Suprapubic skin (tissue), 4 donors: Measurements from ENCODE around the gene CES1. TPM values are rescaled to one million over a fixed set of nuclear protein-coding genes. Genes with fewer than 3 reads are reported as not detected.
"Not testable (repeated sequence)": the region's sequence is repeated elsewhere in the genome, so short reads cannot be mapped to it uniquely, and the experiment has no call there.

Source experiments
- DNase-seq, 2 donors: peaks; one replicate each; pipeline ENCODE4 v3.0.0-alpha.2; 2019; ENCODE audit warnings: low spot score in 2 of 2
- H3K27ac ChIP-seq: fragments of 200-600 bp; sonication (generic); one replicate; pipeline ENCODE4 v1.5.1; 2019
- H3K27me3 ChIP-seq: fragments of 200-600 bp; sonication (generic); one replicate; pipeline ENCODE4 v1.5.1; 2019
- H3K36me3 ChIP-seq: fragments of 200-600 bp; sonication (generic); one replicate; pipeline ENCODE4 v1.5.1; 2019
- H3K4me1 ChIP-seq: fragments of 200-600 bp; sonication (generic); one replicate; pipeline ENCODE4 v1.5.1; 2019
- H3K4me3 ChIP-seq: fragments of 200-600 bp; sonication (generic); one replicate; pipeline ENCODE4 v1.5.1; 2019; ENCODE audit warnings: mild to moderate bottlenecking
- H3K9me3 ChIP-seq: fragments of 200-600 bp; sonication (generic); one replicate; pipeline ENCODE4 v1.5.1; 2019
- EP300 ChIP-seq: sonication (generic); formaldehyde crosslinking; IDR thresholded peaks from one replicate; pipeline ENCODE4 v1.6.1; 2017; ENCODE audit warnings: antibody characterized with exemption
- POLR2A ChIP-seq, 2 donors: fragments of 450-650 bp; IDR thresholded peaks; one replicate each; pipeline ENCODE4 v1.6.1; 2017; ENCODE audit warnings: antibody characterized with exemption in 2 of 2, mild to moderate bottlenecking in 2 of 2, moderate library complexity in 2 of 2
- POLR2AphosphoS5 ChIP-seq, 3 donors: sonication (generic); formaldehyde crosslinking; IDR thresholded peaks; one replicate each; pipeline ENCODE4 v1.6.1; 2017; ENCODE audit warnings: antibody characterized with exemption in 3 of 3
- whole genome bisulfite sequencing: methylation state at CpG from one replicate; pipeline ENCODE4 v1.1.5; 2018; 5-methylcytosine and 5-hydroxymethylcytosine counted together
- total RNA-seq, 4 donors: library from RNA; depleted of rRNA; stranded (reverse); fragments of >200 nt; gene quantifications; one replicate each; pipeline ENCODE4 v1.1.0, GENCODE V29; 2016
- TF ChIP-seq, protein P1 (sequence below), 2 donors: fragments of 200-600 bp in 1 of 2; fragments of 450-650 bp in 1 of 2; sonication (generic) in 1 of 2; IDR thresholded peaks; one replicate each; pipeline ENCODE4 v1.5.1; 2016 to 2019; ENCODE audit warnings: antibody characterized with exemption in 2 of 2, mild to moderate bottlenecking in 1 of 2, moderate library complexity in 1 of 2

Gene CES1
- total RNA-seq, 4 donors from 2014 or later = 3.0 to 6.0 (median 3.5) TPM

DNA sequence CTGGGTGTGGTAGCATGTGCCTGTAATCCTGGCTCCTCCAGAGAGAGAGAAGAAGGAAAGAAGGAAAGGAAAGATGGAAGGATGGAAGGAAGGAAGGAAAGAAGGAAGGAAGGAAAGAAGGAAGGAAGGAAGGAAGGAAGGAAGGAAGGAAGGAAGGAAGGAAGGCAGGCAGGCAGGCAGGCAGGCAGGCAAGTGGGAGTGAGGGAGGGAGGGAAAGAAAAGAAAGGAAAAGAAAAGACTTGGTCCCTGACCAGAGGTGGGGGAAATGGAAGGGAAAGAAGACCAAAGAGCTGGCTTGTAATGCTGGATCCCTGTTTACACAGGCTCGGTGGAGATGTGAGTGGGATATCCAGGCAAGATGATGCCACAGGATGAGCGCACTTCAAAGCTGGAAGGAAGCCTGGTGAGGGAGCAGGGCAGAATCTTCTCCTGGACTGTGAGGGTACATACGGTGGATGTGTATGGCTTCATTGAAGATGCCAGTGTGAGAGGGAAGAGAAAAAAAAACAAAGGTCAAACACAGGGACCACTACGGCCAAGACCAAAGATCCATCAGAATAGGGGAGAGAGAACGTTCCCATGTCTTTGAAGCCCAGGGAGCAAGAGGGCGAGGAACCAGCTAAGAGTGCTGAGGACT is 2.1 kb downstream of the CES1 start:
- Histone ChIP-seq H3K27ac (no peak overlapping the region), H3K27me3 (no peaks in the 10 kb centered on the region), H3K4me1 (peaks cover 10% of the 10 kb centered on the region), H3K36me3 (no peaks in the 10 kb centered on the region), H3K4me3 (no peak overlapping the region), H3K9me3 (no peaks in the 10 kb centered on the region)
- DNase-seq = peak in 1 of 2 donors; percentile 6
- 87% methylated on average over 6 of the region's 6 CpGs for WGBS
- TF ChIP-seq POLR2A (IDR thresholded peaks at IDR 0.05) (no peak), POLR2AphosphoS5 (IDR thresholded peaks at IDR 0.05) (no peak), EP300 (no peak)
- TF ChIP-seq, protein P1, sequence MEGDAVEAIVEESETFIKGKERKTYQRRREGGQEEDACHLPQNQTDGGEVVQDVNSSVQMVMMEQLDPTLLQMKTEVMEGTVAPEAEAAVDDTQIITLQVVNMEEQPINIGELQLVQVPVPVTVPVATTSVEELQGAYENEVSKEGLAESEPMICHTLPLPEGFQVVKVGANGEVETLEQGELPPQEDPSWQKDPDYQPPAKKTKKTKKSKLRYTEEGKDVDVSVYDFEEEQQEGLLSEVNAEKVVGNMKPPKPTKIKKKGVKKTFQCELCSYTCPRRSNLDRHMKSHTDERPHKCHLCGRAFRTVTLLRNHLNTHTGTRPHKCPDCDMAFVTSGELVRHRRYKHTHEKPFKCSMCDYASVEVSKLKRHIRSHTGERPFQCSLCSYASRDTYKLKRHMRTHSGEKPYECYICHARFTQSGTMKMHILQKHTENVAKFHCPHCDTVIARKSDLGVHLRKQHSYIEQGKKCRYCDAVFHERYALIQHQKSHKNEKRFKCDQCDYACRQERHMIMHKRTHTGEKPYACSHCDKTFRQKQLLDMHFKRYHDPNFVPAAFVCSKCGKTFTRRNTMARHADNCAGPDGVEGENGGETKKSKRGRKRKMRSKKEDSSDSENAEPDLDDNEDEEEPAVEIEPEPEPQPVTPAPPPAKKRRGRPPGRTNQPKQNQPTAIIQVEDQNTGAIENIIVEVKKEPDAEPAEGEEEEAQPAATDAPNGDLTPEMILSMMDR (IDR thresholded peaks at IDR 0.05) = no peak

- not testable (repeated sequence) for H3K4me1 ChIP-seq, H3K27ac ChIP-seq, H3K27me3 ChIP-seq, H3K36me3 ChIP-seq, H3K4me3 ChIP-seq, H3K9me3 ChIP-seq
- DNase-seq = peak in 1 of 2 donors; percentile 15
- 95% methylated on average over 3 of the region's 3 CpGs for WGBS
Measured at GRCh38 chr16:55829232-55829631, 3.7 kb downstream of the CES1 start.

DNA sequence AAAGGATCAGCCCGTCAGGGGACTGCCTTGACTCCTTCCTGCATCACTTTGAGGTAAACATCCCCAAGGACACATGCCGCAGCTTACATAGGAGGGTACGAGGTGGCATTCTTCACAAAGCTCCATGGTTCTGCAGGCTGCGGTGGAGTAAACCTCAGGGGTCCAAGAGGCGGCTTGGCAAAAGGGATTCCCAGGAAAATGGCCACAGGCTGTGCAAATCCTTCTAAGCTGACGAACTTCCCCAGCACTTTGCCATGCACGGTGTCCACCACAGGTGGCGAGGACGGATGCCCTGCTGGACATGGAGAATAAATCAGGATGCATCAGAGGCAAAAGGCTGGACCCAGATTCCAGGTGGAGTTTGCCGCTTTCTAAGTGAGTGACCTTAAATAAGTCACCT is 4.2 kb downstream of the CES1 start:
- no peaks in the 10 kb centered on the region for H3K36me3 ChIP-seq
- peak in 1 of 2 donors; percentile 35 for DNase-seq
- H3K4me1 ChIP-seq = peaks cover 6% of the 10 kb centered on the region
- WGBS = 86% methylated on average over 10 of the region's 10 CpGs
- TF ChIP-seq POLR2AphosphoS5 (IDR thresholded peaks at IDR 0.05) (no peak), EP300 (no peak), POLR2A (IDR thresholded peaks at IDR 0.05) (no peak)
- TF ChIP-seq, protein P1 (IDR thresholded peaks at IDR 0.05) = no peak
- no peaks in the 10 kb centered on the region for H3K9me3 ChIP-seq
- no peak overlapping the region for H3K27ac ChIP-seq
- no peaks in the 10 kb centered on the region for H3K27me3 ChIP-seq
- H3K4me3 ChIP-seq = no peak overlapping the region

DNA sequence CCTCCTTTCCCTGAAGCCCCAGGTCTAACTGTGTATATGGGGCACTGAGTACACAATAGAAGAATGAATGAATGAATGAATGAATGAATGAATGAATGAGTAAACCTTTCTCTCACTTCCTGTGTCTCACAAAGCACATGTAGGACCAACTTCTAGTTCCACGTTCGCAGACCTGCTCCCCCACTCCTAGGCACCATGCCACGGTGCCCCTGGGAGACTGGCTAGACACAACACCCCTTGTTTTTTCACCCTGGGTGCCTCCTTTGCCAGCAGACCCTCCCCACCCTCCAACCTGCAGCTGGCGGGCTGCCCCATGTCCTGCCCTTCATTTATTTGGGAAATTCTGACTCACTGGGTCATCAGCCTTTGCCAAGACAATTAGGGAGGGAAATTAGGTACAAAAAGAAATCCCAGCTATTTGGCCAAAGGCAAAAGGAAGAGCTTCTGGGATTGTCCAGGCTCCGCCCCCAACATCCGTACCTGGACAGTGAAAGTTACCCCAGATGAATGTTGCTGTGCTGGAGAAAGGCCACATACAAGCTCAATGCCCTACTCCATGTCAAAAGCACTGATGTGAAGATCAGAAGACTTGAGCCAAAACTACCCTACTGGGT is 7.7 kb downstream of the CES1 start:
- Histone ChIP-seq H3K27ac (no peak overlapping the region), H3K4me3 (no peak overlapping the region), H3K4me1 (no peaks in the 10 kb centered on the region), H3K9me3 (no peaks in the 10 kb centered on the region), H3K27me3 (peaks cover 11% of the 10 kb centered on the region), H3K36me3 (no peaks in the 10 kb centered on the region)
- 44% methylated on average over 6 of the region's 6 CpGs for WGBS
- peak in 1 of 2 donors; percentile 36 for DNase-seq
- TF ChIP-seq EP300 = no peak
- TF ChIP-seq, protein P1 (IDR thresholded peaks at IDR 0.05) = no peak
- TF ChIP-seq POLR2A (IDR thresholded peaks at IDR 0.05) = no peak
- no peak for TF ChIP-seq POLR2AphosphoS5 (IDR thresholded peaks at IDR 0.05)

DNA sequence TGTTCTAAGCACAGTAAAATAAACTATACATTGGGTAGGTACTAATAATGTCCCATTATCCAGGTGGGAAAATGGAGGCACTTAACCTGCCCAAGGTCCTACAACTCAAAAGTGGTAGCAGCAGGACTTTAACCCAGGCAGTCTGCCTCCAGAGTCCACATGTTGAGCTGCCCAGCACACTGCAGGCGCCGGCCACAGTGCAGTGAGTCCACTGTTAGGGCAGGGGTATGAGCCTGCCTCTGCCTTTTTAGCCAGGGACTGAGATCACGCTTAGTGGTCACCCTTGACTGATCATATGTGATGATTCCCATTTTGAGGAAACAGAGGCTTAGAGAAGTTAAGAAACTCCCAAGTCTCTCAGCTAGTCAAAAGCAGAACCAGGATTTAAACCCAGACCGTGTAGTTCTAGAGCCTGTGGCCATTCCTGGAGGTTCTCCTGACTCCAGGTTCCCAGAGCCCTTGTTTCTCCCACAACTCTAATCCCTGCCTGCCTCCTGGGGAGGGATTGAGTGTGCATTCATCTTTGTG is 8.4 kb downstream of the CES1 start:
- Histone ChIP-seq H3K27ac (no peak overlapping the region), H3K27me3 (peaks cover 11% of the 10 kb centered on the region), H3K4me1 (no peaks in the 10 kb centered on the region), H3K9me3 (no peaks in the 10 kb centered on the region), H3K36me3 (no peaks in the 10 kb centered on the region), H3K4me3 (no peak overlapping the region)
- peak in 1 of 2 donors; percentile 7 for DNase-seq
- 88% methylated on average over 4 of the region's 4 CpGs for WGBS
- TF ChIP-seq POLR2AphosphoS5 (IDR thresholded peaks at IDR 0.05) (no peak), POLR2A (IDR thresholded peaks at IDR 0.05) (no peak), EP300 (no peak)
- TF ChIP-seq, protein P1 (IDR thresholded peaks at IDR 0.05) = no peak
